SK-N-SH treated with all-trans-retinoic acid at 6 μM for 48 hours (cell line): ENCODE results near the gene KRTAP4-6.
"Not testable (repeated sequence)": the region's sequence is repeated elsewhere in the genome, so short reads cannot be mapped to it uniquely, and the experiment has no call there.

Source experiments
- ATAC-seq: fragments of 200-7000 bp; cut with Tn5 transposase; 3 replicates; pipeline ENCODE4 v1.9.1; 2020; ENCODE audit warnings: mild to moderate bottlenecking, moderate library complexity
- ARNTL ChIP-seq: fragments of 450-650 bp; formaldehyde crosslinking; IDR thresholded peaks from 2 replicates; pipeline ENCODE4 v1.5.0; 2020; ENCODE audit warnings: low read depth, mild to moderate bottlenecking, moderate library complexity, borderline replicate concordance
- BACH2 ChIP-seq: fragments of 250-450 bp; sonication (Bioruptor Pico); IDR thresholded peaks from 2 replicates; pipeline ENCODE4 v1.9.0; 2021; ENCODE audit warnings: mild to moderate bottlenecking, borderline replicate concordance
- CREB5 ChIP-seq: fragments of 250-450 bp; sonication (Bioruptor Pico); IDR thresholded peaks from 2 replicates; pipeline ENCODE4 v1.5.1; 2020; ENCODE audit warnings: low read depth, mild to moderate bottlenecking, moderate library complexity
- CSDC2 ChIP-seq: fragments of 250-450 bp; sonication (Bioruptor Pico); IDR thresholded peaks from 2 replicates; pipeline ENCODE4 v1.5.0; 2020; ENCODE audit warnings: mild to moderate bottlenecking, moderate library complexity
- ESRRG ChIP-seq: fragments of 250-450 bp; sonication (Bioruptor Pico); IDR thresholded peaks from 2 replicates; pipeline ENCODE4 v1.6.1; 2021; ENCODE audit warnings: mild to moderate bottlenecking
- ISL1 ChIP-seq: fragments of 250-450 bp; sonication (Bioruptor Pico); IDR thresholded peaks from 2 replicates; pipeline ENCODE4 v2.1.2; 2022; ENCODE audit warnings: mild to moderate bottlenecking, moderate library complexity
- OSR1 ChIP-seq: fragments of 250-450 bp; sonication (Bioruptor Pico); IDR thresholded peaks from 2 replicates; pipeline ENCODE4 v1.8.0; 2022; ENCODE audit warnings: moderate library complexity, mild to moderate bottlenecking, inconsistent platforms
- PATZ1 ChIP-seq: fragments of 250-450 bp; sonication (Bioruptor Pico); IDR thresholded peaks from 2 replicates; pipeline ENCODE4 v1.8.0; 2020; ENCODE audit warnings: mild to moderate bottlenecking, moderate library complexity, borderline replicate concordance
- PPARA ChIP-seq: fragments of 250-450 bp; sonication (Bioruptor Pico); IDR thresholded peaks from 2 replicates; pipeline ENCODE4 v1.5.0; 2020; ENCODE audit warnings: mild to moderate bottlenecking, borderline replicate concordance
- RARB ChIP-seq: fragments of 250-450 bp; sonication (Bioruptor Pico); IDR thresholded peaks from 2 replicates; pipeline ENCODE4 v1.8.0; 2021; ENCODE audit warnings: mild to moderate bottlenecking, moderate library complexity
- TCF4 ChIP-seq: fragments of 250-450 bp; sonication (Bioruptor Pico); IDR thresholded peaks from 2 replicates; pipeline ENCODE4 v1.8.0; 2021; ENCODE audit warnings: mild to moderate bottlenecking, moderate library complexity, borderline replicate concordance
- TOX ChIP-seq: fragments of 250-450 bp; sonication (Bioruptor Pico); IDR thresholded peaks from 2 replicates; pipeline ENCODE4 v1.8.0; 2021; ENCODE audit warnings: mild to moderate bottlenecking, moderate library complexity, borderline replicate concordance
- ZC3H10 ChIP-seq: fragments of 250-450 bp; sonication (Bioruptor Pico); IDR thresholded peaks from 2 replicates; pipeline ENCODE4 v1.5.1; 2021; ENCODE audit warnings: mild to moderate bottlenecking, moderate library complexity
- ZFP3 ChIP-seq: fragments of 250-450 bp; sonication (Bioruptor Pico); IDR thresholded peaks from 2 replicates; pipeline ENCODE4 v1.5.0; 2020; ENCODE audit warnings: mild to moderate bottlenecking, moderate library complexity
- ZFP30 ChIP-seq: fragments of 450-650 bp; formaldehyde crosslinking; IDR thresholded peaks from 2 replicates; pipeline ENCODE4 v1.5.0; 2022; ENCODE audit warnings: mild to moderate bottlenecking, moderate library complexity
- ZNF565 ChIP-seq: fragments of 450-650 bp; formaldehyde crosslinking; conservative IDR thresholded peaks from 2 replicates; pipeline ENCODE4 v1.5.0; 2020; ENCODE audit warnings: low read depth, mild to moderate bottlenecking, moderate library complexity
- ZNF8 ChIP-seq: fragments of 450-650 bp; formaldehyde crosslinking; IDR thresholded peaks from 2 replicates; pipeline ENCODE4 v1.5.0; 2020; ENCODE audit warnings: mild to moderate bottlenecking, moderate library complexity
- TF ChIP-seq, protein P1 (sequence below): fragments of 250-450 bp; sonication (Bioruptor Pico); IDR thresholded peaks from 2 replicates; pipeline ENCODE4 v1.5.1; 2021; ENCODE audit warnings: mild to moderate bottlenecking, moderate library complexity
- TF ChIP-seq, protein P2 (sequence below): fragments of 250-450 bp; sonication (Bioruptor Pico); IDR thresholded peaks from 2 replicates; pipeline ENCODE4 v1.5.0; 2020; ENCODE audit warnings: mild to moderate bottlenecking, moderate library complexity

KRTAP4-6 gene

GRCh38 chr17:41118721-41119120, 21.6 kb downstream of the KRTAP4-6 start (continued):
- no peak for TF ChIP-seq PATZ1 (CRISPR knock-in tag)
- TF ChIP-seq, all 23 proteins: peak for 0

DNA sequence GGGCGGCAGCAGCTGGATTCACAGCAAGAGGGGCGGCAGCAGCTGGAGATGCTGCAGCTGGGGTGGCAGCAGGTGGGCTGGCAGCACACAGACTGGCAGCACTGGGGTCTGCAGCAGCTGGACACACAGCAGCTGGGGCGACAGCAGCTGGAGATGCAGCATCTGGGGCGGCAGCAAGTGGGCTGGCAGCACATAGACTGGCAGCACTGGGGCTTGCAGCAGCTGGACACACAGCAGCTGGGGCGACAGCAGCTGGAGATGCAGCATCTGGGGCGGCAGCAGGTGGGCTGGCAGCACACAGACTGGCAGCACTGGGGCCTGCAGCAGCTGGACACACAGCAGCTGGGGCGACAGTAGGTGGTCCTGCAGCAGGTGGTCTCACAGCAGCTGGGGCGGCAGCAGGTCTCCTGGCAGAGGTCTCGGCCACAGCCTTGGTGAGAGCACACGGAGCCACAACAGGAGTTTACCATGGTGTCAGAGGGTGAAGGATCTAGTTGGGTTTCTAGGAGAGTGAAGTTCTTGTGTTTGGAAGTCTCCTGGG, 22.4 kb downstream of the KRTAP4-6 start, which contains the start of gene KRTAP4-11:
TSS of gene KRTAP4-11 (minus strand) at position 528 of the 541 bp plus-strand sequence. CDS start at position 470, 58 bp downstream.
- not testable (repeated sequence) for ATAC-seq

GRCh38 chr17:41116297-41116696, 24.0 kb downstream of the KRTAP4-6 start:
- TF ChIP-seq ESRRG (CRISPR knock-in tag) (no peak), TCF4 (CRISPR knock-in tag) (no peak), TOX (CRISPR knock-in tag) (no peak), PATZ1 (CRISPR knock-in tag) (no peak), RARB (CRISPR knock-in tag) (no peak), PPARA (CRISPR knock-in tag) (no peak), ZC3H10 (no peak)
- TF ChIP-seq, protein P1, sequence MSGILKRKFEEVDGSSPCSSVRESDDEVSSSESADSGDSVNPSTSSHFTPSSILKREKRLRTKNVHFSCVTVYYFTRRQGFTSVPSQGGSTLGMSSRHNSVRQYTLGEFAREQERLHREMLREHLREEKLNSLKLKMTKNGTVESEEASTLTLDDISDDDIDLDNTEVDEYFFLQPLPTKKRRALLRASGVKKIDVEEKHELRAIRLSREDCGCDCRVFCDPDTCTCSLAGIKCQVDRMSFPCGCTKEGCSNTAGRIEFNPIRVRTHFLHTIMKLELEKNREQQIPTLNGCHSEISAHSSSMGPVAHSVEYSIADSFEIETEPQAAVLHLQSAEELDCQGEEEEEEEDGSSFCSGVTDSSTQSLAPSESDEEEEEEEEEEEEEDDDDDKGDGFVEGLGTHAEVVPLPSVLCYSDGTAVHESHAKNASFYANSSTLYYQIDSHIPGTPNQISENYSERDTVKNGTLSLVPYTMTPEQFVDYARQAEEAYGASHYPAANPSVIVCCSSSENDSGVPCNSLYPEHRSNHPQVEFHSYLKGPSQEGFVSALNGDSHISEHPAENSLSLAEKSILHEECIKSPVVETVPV (CRISPR knock-in tag) = no peak
- TF ChIP-seq, all 23 proteins: peak for 0
- no peak for ATAC-seq

DNA sequence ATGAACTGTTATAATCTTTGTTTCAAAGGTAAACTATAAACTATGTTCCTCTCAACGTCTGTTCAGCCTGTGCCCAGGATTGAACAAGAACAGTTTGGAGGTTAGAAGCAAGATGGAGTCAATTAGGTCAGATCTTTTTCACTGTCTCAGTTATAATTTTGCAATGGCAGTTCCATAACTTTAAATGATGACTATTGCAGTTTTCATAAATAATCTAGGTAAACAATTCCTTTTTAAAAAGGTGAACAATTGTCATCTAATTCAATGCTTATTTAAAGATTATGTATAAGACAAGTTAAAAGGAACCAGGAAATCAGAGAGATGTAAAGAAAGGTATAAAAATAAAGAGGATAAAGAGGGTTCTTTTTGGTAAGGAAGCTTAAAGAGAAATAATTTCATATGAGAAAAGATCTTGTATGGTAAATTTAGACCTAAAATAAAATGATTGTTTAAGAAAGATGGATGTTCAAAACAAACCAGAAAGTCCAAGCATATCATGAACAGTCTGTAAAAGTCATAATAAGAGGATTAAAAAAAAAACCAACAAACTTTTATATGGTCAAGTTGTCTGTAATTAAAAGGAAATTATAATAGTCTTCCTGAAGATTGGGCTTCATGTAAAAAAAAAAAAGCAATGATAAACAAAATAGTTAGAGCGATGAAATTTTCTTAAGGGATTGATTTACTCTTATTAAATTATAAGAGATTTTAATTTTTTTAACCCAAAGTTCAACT, 29.0 kb downstream of the KRTAP4-6 start:
- ATAC-seq = no peak
- TF ChIP-seq TCF4 (CRISPR knock-in tag) (no peak), ARNTL (CRISPR knock-in tag) (no peak), PPARA (CRISPR knock-in tag) (no peak), RARB (CRISPR knock-in tag) (no peak), ZNF8 (no peak), CSDC2 (CRISPR knock-in tag) (no peak), ISL1 (no peak), ZFP3 (CRISPR knock-in tag) (no peak), ZNF565 (CRISPR knock-in tag) (no peak), ZFP30 (CRISPR knock-in tag) (no peak), ESRRG (CRISPR knock-in tag) (no peak), CREB5 (CRISPR knock-in tag) (no peak), OSR1 (CRISPR knock-in tag) (no peak), ZC3H10 (no peak), BACH2 (CRISPR knock-in tag) (no peak), TOX (CRISPR knock-in tag) (no peak)
- TF ChIP-seq, protein P2, sequence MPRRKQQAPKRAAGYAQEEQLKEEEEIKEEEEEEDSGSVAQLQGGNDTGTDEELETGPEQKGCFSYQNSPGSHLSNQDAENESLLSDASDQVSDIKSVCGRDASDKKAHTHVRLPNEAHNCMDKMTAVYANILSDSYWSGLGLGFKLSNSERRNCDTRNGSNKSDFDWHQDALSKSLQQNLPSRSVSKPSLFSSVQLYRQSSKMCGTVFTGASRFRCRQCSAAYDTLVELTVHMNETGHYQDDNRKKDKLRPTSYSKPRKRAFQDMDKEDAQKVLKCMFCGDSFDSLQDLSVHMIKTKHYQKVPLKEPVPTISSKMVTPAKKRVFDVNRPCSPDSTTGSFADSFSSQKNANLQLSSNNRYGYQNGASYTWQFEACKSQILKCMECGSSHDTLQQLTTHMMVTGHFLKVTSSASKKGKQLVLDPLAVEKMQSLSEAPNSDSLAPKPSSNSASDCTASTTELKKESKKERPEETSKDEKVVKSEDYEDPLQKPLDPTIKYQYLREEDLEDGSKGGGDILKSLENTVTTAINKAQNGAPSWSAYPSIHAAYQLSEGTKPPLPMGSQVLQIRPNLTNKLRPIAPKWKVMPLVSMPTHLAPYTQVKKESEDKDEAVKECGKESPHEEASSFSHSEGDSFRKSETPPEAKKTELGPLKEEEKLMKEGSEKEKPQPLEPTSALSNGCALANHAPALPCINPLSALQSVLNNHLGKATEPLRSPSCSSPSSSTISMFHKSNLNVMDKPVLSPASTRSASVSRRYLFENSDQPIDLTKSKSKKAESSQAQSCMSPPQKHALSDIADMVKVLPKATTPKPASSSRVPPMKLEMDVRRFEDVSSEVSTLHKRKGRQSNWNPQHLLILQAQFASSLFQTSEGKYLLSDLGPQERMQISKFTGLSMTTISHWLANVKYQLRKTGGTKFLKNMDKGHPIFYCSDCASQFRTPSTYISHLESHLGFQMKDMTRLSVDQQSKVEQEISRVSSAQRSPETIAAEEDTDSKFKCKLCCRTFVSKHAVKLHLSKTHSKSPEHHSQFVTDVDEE (CRISPR knock-in tag) = no peak
- TF ChIP-seq, protein P1 (CRISPR knock-in tag) = no peak

DNA sequence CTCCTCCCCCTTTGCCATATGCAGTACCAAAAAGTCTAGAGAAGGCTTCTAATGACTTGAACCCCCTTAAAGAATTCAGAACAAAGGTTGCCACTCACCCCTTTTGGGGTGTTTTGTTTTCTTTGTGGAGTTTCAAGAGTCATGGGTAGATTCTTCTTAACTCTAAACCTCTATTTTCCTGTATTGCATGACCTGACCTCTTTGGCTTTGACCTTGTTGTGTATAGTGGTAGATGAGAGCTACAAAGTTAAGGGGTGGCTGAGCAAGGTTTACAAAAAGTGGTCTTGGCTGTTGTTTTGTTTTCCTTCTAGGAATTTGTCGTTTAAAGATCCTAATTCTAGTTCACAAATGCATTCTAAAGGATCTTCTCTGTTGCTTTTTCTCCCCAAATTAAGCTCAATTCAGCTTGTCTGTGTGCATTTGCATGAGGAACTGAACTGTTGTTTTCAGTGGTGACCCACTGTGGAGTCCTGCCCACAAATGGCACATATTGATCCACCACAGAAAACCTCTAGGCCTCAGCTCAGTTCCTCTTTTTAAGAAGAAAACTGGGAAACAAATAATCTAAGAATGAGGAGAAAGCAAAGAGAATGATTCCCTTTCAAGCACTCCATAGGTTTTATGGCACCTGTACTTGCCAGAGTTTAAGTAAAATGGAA, 31.5 kb downstream of the KRTAP4-6 start:
- not testable (repeated sequence) for ATAC-seq
